HepG2 (cell line): Measurements from ENCODE around the gene AGGF1. TPM values are rescaled to one million over a fixed set of nuclear protein-coding genes. Genes with fewer than 3 reads are reported as not detected.

Source experiments
- CCDC6 ChIP-seq: sonication (generic); formaldehyde crosslinking; IDR thresholded peaks from 2 replicates; pipeline ENCODE4 v1.8.1; 2022; ENCODE audit warnings: mild to moderate bottlenecking, missing genetic modification reagents, moderate library complexity
- FOXA3 ChIP-seq: IDR thresholded peaks from 2 replicates; pipeline ENCODE4 v1.6.1; 2016; ENCODE audit warnings: missing genetic modification reagents, missing compliant biosample characterization
- KDM1A ChIP-seq: IDR thresholded peaks from 2 replicates; pipeline ENCODE4 v1.6.1; 2016; ENCODE audit warnings: missing compliant biosample characterization
- SMAD3 ChIP-seq: sonication (generic); formaldehyde crosslinking; IDR thresholded peaks from 2 replicates; pipeline ENCODE4 v1.4.0; 2020; ENCODE audit warnings: missing genetic modification reagents
- SNAI1 ChIP-seq: sonication (generic); formaldehyde crosslinking; IDR thresholded peaks from 2 replicates; pipeline ENCODE4 v1.5.0; 2020; ENCODE audit warnings: mild to moderate bottlenecking, missing genetic modification reagents, borderline replicate concordance
- SOX13 ChIP-seq, 3 experiments: fragments of 450-650 bp in 1 of 3; sonication (generic) in 1 of 3; formaldehyde crosslinking in 1 of 3; IDR thresholded peaks in 2 of 3; conservative IDR thresholded peaks in 1 of 3; 2 replicates each; pipeline versions ENCODE4 v1.5.0 to v1.6.1; 2016 to 2020; ENCODE audit warnings: antibody characterized with exemption in 1 of 3, mild to moderate bottlenecking in 1 of 3, missing compliant biosample characterization in 1 of 3, missing genetic modification reagents in 1 of 3, moderate library complexity in 1 of 3
- SRSF1 ChIP-seq: fragments of 200-400 bp; formaldehyde crosslinking; optimal IDR thresholded peaks from 2 replicates; pipeline ENCODE3; 2017; ENCODE audit warnings: mild to moderate bottlenecking, low read depth, low read length, moderate library complexity
- WIZ ChIP-seq: sonication (generic); formaldehyde crosslinking; IDR thresholded peaks from 2 replicates; pipeline ENCODE4 v1.5.1; 2020; ENCODE audit warnings: mild to moderate bottlenecking, missing genetic modification reagents
- ZBTB3 ChIP-seq: sonication (generic); formaldehyde crosslinking; IDR thresholded peaks from 2 replicates; pipeline ENCODE4 v1.4.0; 2020; ENCODE audit warnings: low read depth, mild to moderate bottlenecking, moderate library complexity, missing genetic modification reagents, borderline replicate concordance
- ZNF136 ChIP-seq: sonication (generic); formaldehyde crosslinking; IDR thresholded peaks from 2 replicates; pipeline ENCODE4 v1.8.1; 2022; ENCODE audit warnings: low read depth, mild to moderate bottlenecking, moderate library complexity, missing genetic modification reagents
- ZNF180 ChIP-seq: sonication (generic); formaldehyde crosslinking; IDR thresholded peaks from 2 replicates; pipeline ENCODE4 v1.4.0; 2020; ENCODE audit warnings: low read depth, missing genetic modification reagents, borderline replicate concordance
- ZNF501 ChIP-seq: sonication (generic); formaldehyde crosslinking; IDR thresholded peaks from 2 replicates; pipeline ENCODE4 v1.5.1; 2020; ENCODE audit warnings: mild to moderate bottlenecking, moderate library complexity, missing genetic modification reagents
- ZNF768 ChIP-seq: sonication (generic); formaldehyde crosslinking; IDR thresholded peaks from 2 replicates; pipeline ENCODE4 v1.4.0; 2020; ENCODE audit warnings: missing genetic modification reagents
- ZNF83 ChIP-seq: sonication (generic); formaldehyde crosslinking; IDR thresholded peaks from 2 replicates; pipeline ENCODE4 v1.4.0; 2020; ENCODE audit warnings: missing genetic modification reagents, mild to moderate bottlenecking, borderline replicate concordance
- polyA plus RNA-seq, 8 experiments: library from polyadenylated mRNA; depleted of rRNA in 3 of 8; stranded (reverse) in 7 of 8; unstranded in 1 of 8; fragments of >200 nt; fragmentation: Illumina TruSeq in 4 of 8; extraction: Trizol in 4 of 8; gene quantifications; 2 replicates each; pipeline versions ENCODE4 v1.2.1 to v1.2.3, GENCODE V29; 2011 to 2016; ENCODE audit warnings: low read depth in 4 of 8, missing spikeins in 1 of 8, mixed read lengths in 1 of 8; ENCODE audit not compliant: insufficient read depth in 1 of 8
- total RNA-seq, 5 experiments: library from RNA; depleted of rRNA; stranded (reverse); fragments of >200 nt; fragmentation: Illumina TruSeq; extraction: Trizol; gene quantifications; 2 replicates each; pipeline ENCODE4 v1.2.3, GENCODE V29; 2016; ENCODE audit warnings: low read depth in 1 of 5
- TF ChIP-seq, protein P1 (sequence below): sonication (generic); formaldehyde crosslinking; IDR thresholded peaks from 2 replicates; pipeline ENCODE4 v1.9.0; 2022; ENCODE audit warnings: missing genetic modification reagents, mild to moderate bottlenecking, borderline replicate concordance
- TF ChIP-seq, protein P2 (sequence below), 2 experiments: IDR thresholded peaks; 2 replicates each; pipeline ENCODE4 v1.6.1; 2011 to 2012; ENCODE audit warnings: low read length in 2 of 2, borderline replicate concordance in 1 of 2, low read depth in 1 of 2, mild to moderate bottlenecking in 1 of 2, moderate library complexity in 1 of 2
- TF ChIP-seq, protein P3 (sequence below): sonication (generic); formaldehyde crosslinking; IDR thresholded peaks from 2 replicates; pipeline ENCODE4 v1.4.0; 2020; ENCODE audit warnings: mild to moderate bottlenecking, missing genetic modification reagents

The AGGF1 gene
- total and polyA plus RNA-seq, 2 of the 13 experiments (the other 11 are each of a cell fraction or from before 2014, with no cell fraction given), result 12.9 to 15.5 TPM

GRCh38 chr5:77030097-77031071 lies at the start of gene AGGF1 (continued):
- TF ChIP-seq SNAI1 (CRISPR knock-in tag) (peak; percentile 64), ZNF768 (CRISPR knock-in tag) (0 out of 2 replicates have a peak, but pooled peaks have one; percentile 45), KDM1A (CRISPR knock-in tag) (no peak), ZNF136 (CRISPR knock-in tag) (0 out of 2 replicates have a peak, but pooled peaks have one; percentile 59), SRSF1 (peak; percentile 46), FOXA3 (CRISPR knock-in tag) (peak; percentile 72), ZNF501 (CRISPR knock-in tag) (peak; percentile 95), CCDC6 (peak; percentile 49; the same call in 1 of the 2 replicates), SOX13 (IDR thresholded peaks at IDR 0.05) (no peak), SOX13 (CRISPR knock-in tag; conservative IDR thresholded peaks at IDR 0.05 in 1 of 2, IDR thresholded peaks at IDR 0.05 in 1 of 2) (peak in 1 of 2 experiments; percentile 53; a peak in 2 of 4 replicates), ZNF180 (CRISPR knock-in tag) (no peak), ZNF83 (peak; percentile 38; the same call in 1 of the 2 replicates), SMAD3 (CRISPR knock-in tag) (peak; percentile 79; the same call in 1 of the 2 replicates), ZBTB3 (no peak; the same call in 1 of the 2 replicates), WIZ (CRISPR knock-in tag) (peak; percentile 96)
- TF ChIP-seq, protein P1, sequence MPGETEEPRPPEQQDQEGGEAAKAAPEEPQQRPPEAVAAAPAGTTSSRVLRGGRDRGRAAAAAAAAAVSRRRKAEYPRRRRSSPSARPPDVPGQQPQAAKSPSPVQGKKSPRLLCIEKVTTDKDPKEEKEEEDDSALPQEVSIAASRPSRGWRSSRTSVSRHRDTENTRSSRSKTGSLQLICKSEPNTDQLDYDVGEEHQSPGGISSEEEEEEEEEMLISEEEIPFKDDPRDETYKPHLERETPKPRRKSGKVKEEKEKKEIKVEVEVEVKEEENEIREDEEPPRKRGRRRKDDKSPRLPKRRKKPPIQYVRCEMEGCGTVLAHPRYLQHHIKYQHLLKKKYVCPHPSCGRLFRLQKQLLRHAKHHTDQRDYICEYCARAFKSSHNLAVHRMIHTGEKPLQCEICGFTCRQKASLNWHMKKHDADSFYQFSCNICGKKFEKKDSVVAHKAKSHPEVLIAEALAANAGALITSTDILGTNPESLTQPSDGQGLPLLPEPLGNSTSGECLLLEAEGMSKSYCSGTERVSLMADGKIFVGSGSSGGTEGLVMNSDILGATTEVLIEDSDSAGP (CRISPR knock-in tag), result peak; percentile 81
- TF ChIP-seq, protein P2, sequence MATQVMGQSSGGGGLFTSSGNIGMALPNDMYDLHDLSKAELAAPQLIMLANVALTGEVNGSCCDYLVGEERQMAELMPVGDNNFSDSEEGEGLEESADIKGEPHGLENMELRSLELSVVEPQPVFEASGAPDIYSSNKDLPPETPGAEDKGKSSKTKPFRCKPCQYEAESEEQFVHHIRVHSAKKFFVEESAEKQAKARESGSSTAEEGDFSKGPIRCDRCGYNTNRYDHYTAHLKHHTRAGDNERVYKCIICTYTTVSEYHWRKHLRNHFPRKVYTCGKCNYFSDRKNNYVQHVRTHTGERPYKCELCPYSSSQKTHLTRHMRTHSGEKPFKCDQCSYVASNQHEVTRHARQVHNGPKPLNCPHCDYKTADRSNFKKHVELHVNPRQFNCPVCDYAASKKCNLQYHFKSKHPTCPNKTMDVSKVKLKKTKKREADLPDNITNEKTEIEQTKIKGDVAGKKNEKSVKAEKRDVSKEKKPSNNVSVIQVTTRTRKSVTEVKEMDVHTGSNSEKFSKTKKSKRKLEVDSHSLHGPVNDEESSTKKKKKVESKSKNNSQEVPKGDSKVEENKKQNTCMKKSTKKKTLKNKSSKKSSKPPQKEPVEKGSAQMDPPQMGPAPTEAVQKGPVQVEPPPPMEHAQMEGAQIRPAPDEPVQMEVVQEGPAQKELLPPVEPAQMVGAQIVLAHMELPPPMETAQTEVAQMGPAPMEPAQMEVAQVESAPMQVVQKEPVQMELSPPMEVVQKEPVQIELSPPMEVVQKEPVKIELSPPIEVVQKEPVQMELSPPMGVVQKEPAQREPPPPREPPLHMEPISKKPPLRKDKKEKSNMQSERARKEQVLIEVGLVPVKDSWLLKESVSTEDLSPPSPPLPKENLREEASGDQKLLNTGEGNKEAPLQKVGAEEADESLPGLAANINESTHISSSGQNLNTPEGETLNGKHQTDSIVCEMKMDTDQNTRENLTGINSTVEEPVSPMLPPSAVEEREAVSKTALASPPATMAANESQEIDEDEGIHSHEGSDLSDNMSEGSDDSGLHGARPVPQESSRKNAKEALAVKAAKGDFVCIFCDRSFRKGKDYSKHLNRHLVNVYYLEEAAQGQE (IDR thresholded peaks at IDR 0.05; ENCODE audit: borderline replicate concordance in 1 of 2, low read depth in 1 of 2, low read length in 2 of 2), result peak in 1 of 2 experiments; percentile 36; a peak in 1 of 4 replicates
- TF ChIP-seq, protein P3, sequence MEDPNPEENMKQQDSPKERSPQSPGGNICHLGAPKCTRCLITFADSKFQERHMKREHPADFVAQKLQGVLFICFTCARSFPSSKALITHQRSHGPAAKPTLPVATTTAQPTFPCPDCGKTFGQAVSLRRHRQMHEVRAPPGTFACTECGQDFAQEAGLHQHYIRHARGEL (CRISPR knock-in tag), result peak; percentile 56; the same call in 1 of the 2 replicates
